ENCODE results near the gene THAP6. TPM values are rescaled to one million over a fixed set of nuclear protein-coding genes. Genes with fewer than 3 reads are reported as not detected.

THAP6 gene
- polyA plus RNA-seq, 2 of the 4 experiments (the other 2 are of a cell fraction), result 9.4 to 19.1 TPM

- 100% methylated on average over 1 of the region's 1 CpG for WGBS (ENCODE audit: missing lambda C conversion rate)
- DNase-seq (ENCODE audit: low read depth in 1 of 2, low spot score in 1 of 2) (no peak), FAIRE-seq (no peak), ATAC-seq (no peak)
- ChIA-PET POLR2A (no interaction called here), CTCF (interaction anchor here (1.7 kb wide), 1 partner anchor 538 kb away, joined by 4 read pairs; the partner anchor contains the start of gene PARM1)
- Histone ChIP-seq H3K4me1 (no peaks in the 10 kb centered on the region), H3K4me2 (no peak overlapping the region), H3K4me3 (no peak overlapping the region), H3K9me3 (no peaks in the 10 kb centered on the region), H3K27ac (no peak overlapping the region)
- TF ChIP-seq CBX8 (IDR thresholded peaks at IDR 0.05) (no peak), CEBPB (IDR thresholded peaks at IDR 0.05) (peak; percentile 24 to 52; a peak in 2 of 4 replicates)
These were observed 44.4 kb upstream of the THAP6 start for GRCh38 chr4:75469896-75470295.

- H3K4me2 ChIP-seq, result no peak overlapping the region
- no peak overlapping the region for H3K4me3 ChIP-seq
- POLR2A ChIA-PET, result no interaction called here
- 65% methylated on average over 1 of the region's 1 CpG for WGBS (ENCODE audit: missing lambda C conversion rate)
- DNase-seq (ENCODE audit: low read depth in 1 of 2, low spot score in 1 of 2) (no peak), ATAC-seq (no peak), FAIRE-seq (no peak)
- no peak overlapping the region for H3K27ac ChIP-seq
- H3K9me3 ChIP-seq, result no peaks in the 10 kb centered on the region
- TF ChIP-seq EP300 (IDR thresholded peaks at IDR 0.05), result no peak
- no peaks in the 10 kb centered on the region for H3K4me1 ChIP-seq
- CTCF ChIA-PET, result no interaction called here
These were observed 43.5 kb upstream of the THAP6 start for GRCh38 chr4:75470738-75471137.

GRCh38 chr4:75477201-75477600, 37.1 kb upstream of the THAP6 start:
- WGBS (ENCODE audit: missing lambda C conversion rate), result 100% methylated on average over 3 of the region's 3 CpGs
- ATAC-seq, result no peak
- H3K9me3 ChIP-seq, result no peaks in the 10 kb centered on the region
- no peak for TF ChIP-seq CHD2 (IDR thresholded peaks at IDR 0.05; ENCODE audit: low read length, partially characterized antibody)
- TF ChIP-seq FOSB (CRISPR knock-in tag; IDR thresholded peaks at IDR 0.05), result no peak
- no peak for TF ChIP-seq MAZ (IDR thresholded peaks at IDR 0.05; ENCODE audit: borderline replicate concordance, low read depth, low read length)
- TF ChIP-seq PBX3 (IDR thresholded peaks at IDR 0.05), result no peak
- TF ChIP-seq BCL3 (IDR thresholded peaks at IDR 0.05), result no peak
- no peak for TF ChIP-seq HOXB13 (CRISPR knock-in tag; IDR thresholded peaks at IDR 0.05; ENCODE audit: low read depth)
- TF ChIP-seq CBX8 (IDR thresholded peaks at IDR 0.05), result no peak
- no peak for TF ChIP-seq RCOR1 (IDR thresholded peaks at IDR 0.05; ENCODE audit: low read depth, low read length)
- TF ChIP-seq PHF8 (IDR thresholded peaks at IDR 0.05; ENCODE audit: borderline replicate concordance, low read depth), result no peak
- TF ChIP-seq USF2 (IDR thresholded peaks at IDR 0.05), result no peak
- TF ChIP-seq POLR2AphosphoS2 (conservative IDR thresholded peaks at IDR 0.05; ENCODE audit: low read length), result no peak
- no peak for TF ChIP-seq E2F6 (IDR thresholded peaks at IDR 0.05; ENCODE audit: borderline replicate concordance, low read depth)
- ChIA-PET CTCF (no interaction called here), POLR2A (no interaction called here)
- H3K4me2 ChIP-seq, result no peak overlapping the region
- no peak for DNase-seq (ENCODE audit: low read depth in 1 of 2, low spot score in 1 of 2)
- H3K4me1 ChIP-seq, result no peaks in the 10 kb centered on the region
- no peak overlapping the region for H3K4me3 ChIP-seq
- FAIRE-seq, result no peak
- no peak overlapping the region for H3K27ac ChIP-seq

- DNase-seq (ENCODE audit: low read depth in 1 of 2, low spot score in 1 of 2) (no peak), FAIRE-seq (no peak), ATAC-seq (no peak)
- H3K9me3 ChIP-seq, result no peaks in the 10 kb centered on the region
- CTCF ChIA-PET, result interaction anchor here (1.2 kb wide), 1 partner anchor 26 kb away, joined by 3 read pairs; no protein-coding TSS in a partner anchor
- no peak for TF ChIP-seq RFX5 (IDR thresholded peaks at IDR 0.05)
- TF ChIP-seq HDAC2 (IDR thresholded peaks at IDR 0.05), result no peak
- no peak for TF ChIP-seq HES2 (IDR thresholded peaks at IDR 0.05)
- no peak for TF ChIP-seq FOXS1 (CRISPR knock-in tag; IDR thresholded peaks at IDR 0.05)
- TF ChIP-seq CHD2 (IDR thresholded peaks at IDR 0.05; ENCODE audit: low read length, partially characterized antibody), result no peak
- no peak for TF ChIP-seq CBX8 (IDR thresholded peaks at IDR 0.05)
- H3K4me1 ChIP-seq, result no peaks in the 10 kb centered on the region
- H3K4me3 ChIP-seq, result no peak overlapping the region
- WGBS (ENCODE audit: missing lambda C conversion rate), result 73% methylated on average over 4 of the region's 4 CpGs
- no peak overlapping the region for H3K4me2 ChIP-seq
- POLR2A ChIA-PET, result no interaction called here
- H3K27ac ChIP-seq, result no peak overlapping the region
These were observed 30.1 kb upstream of the THAP6 start for GRCh38 chr4:75484190-75484589.

Measured in A549 (cell line).